LHCN-M2 (cell line): ENCODE data around the gene RNF144A. TPM values are rescaled to one million over a fixed set of nuclear protein-coding genes. Genes with fewer than 3 reads are reported as not detected.

Experiments
- DNase-seq: peaks from one replicate; pipeline ENCODE4 v3.0.0-alpha.2; 2012; ENCODE audit warnings: low read depth
- total RNA-seq: library from RNA; depleted of rRNA; stranded (reverse); fragments of >200 nt; gene quantifications from 2 replicates; pipeline ENCODE4 v1.2.3, GENCODE V29; 2014

Gene RNF144A
- total RNA-seq, 1 experiment from 2014 or later, result 0.06 TPM

- DNase-seq, result no peak
Observed at GRCh38 chr2:6906165-6906741, 11.0 kb upstream of the RNF144A start.

- DNase-seq, result no peak
Observed at GRCh38 chr2:6908291-6908690, 8.9 kb upstream of the RNF144A start.

- DNase-seq, result no peak
Observed at GRCh38 chr2:6909431-6910385, 7.5 kb upstream of the RNF144A start.

- no peak for DNase-seq
Observed at GRCh38 chr2:6911721-6912120, 5.5 kb upstream of the RNF144A start.

- DNase-seq, result no peak
Observed at GRCh38 chr2:6913415-6914157, 3.6 kb upstream of the RNF144A start.

GRCh38 chr2:6914828-6915227 lies 2.4 kb upstream of the RNF144A start:
- no peak for DNase-seq

GRCh38 chr2:6915399-6915798 lies 1.8 kb upstream of the RNF144A start:
- no peak for DNase-seq

- DNase-seq, result no peak
Observed at GRCh38 chr2:6916224-6916623, 988 bp upstream of the RNF144A start.

- DNase-seq, result no peak
Observed at GRCh38 chr2:6916736-6917070, 509 bp upstream of the RNF144A start.

GRCh38 chr2:6917761-6918421 lies 679 bp downstream of the RNF144A start:
- DNase-seq, result no peak

GRCh38 chr2:6919901-6920742 lies 2.9 kb downstream of the RNF144A start:
- DNase-seq, result no peak

GRCh38 chr2:6920743-6921064 lies 3.5 kb downstream of the RNF144A start:
- DNase-seq, result no peak

- DNase-seq, result no peak
Observed at GRCh38 chr2:6921321-6921922, 4.2 kb downstream of the RNF144A start.

GRCh38 chr2:6922201-6922656 lies 5.0 kb downstream of the RNF144A start:
- DNase-seq, result no peak

- no peak for DNase-seq
Observed at GRCh38 chr2:6923319-6923718, 6.1 kb downstream of the RNF144A start.

- no peak for DNase-seq
Observed at GRCh38 chr2:6924101-6924923, 7.1 kb downstream of the RNF144A start.

- no peak for DNase-seq
Observed at GRCh38 chr2:6924924-6925409, 7.8 kb downstream of the RNF144A start.

GRCh38 chr2:6926071-6926732 lies 9.0 kb downstream of the RNF144A start:
- no peak for DNase-seq

GRCh38 chr2:6927186-6927585 lies 10.0 kb downstream of the RNF144A start:
- DNase-seq, result no peak
